Right lung (tissue), 5 donors: ENCODE measurements around the gene C1orf53. TPM values are rescaled to one million over a fixed set of nuclear protein-coding genes. Genes with fewer than 3 reads are reported as not detected.

Source experiments
- DNase-seq, 2 donors: peaks; one replicate each; pipeline ENCODE4 v3.0.0-alpha.2; 2013
- polyA plus RNA-seq, 5 donors: library from polyadenylated mRNA; unstranded; fragments of 120-200 nt; gene quantifications; one replicate each; pipeline versions ENCODE4 v1.2.1 to v1.2.3, GENCODE V29; 2013; ENCODE audit warnings: inconsistent platforms in 1 of 5, low replicate concordance in 1 of 5; ENCODE audit not compliant: insufficient read length in 5 of 5, insufficient read depth in 1 of 5

Gene C1orf53
- polyA plus RNA-seq, 5 donors: 1.7 to 3.4 (median 3.0) TPM

DNA sequence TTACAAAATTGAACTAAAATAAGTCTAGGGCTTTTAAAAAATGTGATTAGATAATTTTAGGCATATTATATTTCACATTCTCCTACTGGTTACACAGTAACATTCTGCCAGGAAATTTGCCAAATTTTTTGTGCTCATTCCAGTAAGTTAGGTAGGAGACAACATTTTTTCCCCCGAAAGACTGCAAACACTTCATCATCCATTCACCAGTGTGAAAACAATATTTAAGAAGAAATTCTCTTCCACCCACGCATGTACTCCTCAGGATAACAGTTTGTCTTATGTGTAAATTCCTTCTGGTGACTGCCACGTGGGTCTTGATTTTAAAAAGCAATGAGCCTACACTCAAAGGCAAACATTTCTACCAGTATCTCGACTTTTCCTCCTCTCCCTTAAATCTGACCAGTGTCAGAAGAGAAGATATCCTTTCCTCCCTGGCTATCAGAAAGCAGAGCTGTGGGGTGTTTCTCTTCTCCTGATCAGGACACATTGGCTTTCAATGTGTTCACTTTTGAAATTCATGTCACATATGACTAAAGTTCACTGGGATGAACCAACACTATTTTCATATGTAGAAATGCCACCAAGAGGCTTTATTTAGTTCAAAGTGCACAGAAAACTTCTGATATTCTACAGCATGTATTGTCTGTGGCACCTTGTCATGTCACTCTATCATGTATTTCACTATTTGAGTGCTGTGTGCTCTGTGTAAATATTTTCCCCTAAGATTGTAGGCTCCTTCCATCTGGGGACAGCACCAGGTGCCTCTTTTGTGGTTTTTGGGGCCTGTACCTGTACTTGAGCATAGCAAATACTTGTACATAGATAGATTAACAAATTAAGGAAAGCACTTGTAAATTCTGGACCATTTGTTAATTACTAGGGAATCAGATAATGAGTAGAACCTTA, 53.3 kb downstream of the C1orf53 start:
- DNase-seq: no peak

Other genes starting within 250 kb of the C1orf53 start
- 10 to 100 TPM in 4 of 5 donors, 1 to 10 TPM in 1; 8.8 to 17.1 (median 13.8) TPM for gene DENND1B, start 127.2 kb upstream of the C1orf53 start, polyA plus RNA-seq
- under 1 TPM in 3 of 5 donors, not detected in 2; 0.04 to 0.17 (median 0.07) TPM for gene LHX9, start 14.7 kb downstream of the C1orf53 start, polyA plus RNA-seq